ENCODE data around the gene RYR3. TPM values are rescaled to one million over a fixed set of nuclear protein-coding genes. Genes with fewer than 3 reads are reported as not detected.

RYR3 gene
- total and polyA plus RNA-seq, 2 of the 13 experiments (the other 11 are each of a cell fraction or from before 2014, with no cell fraction given) = not detected

GRCh38 chr15:33660151-33660550 lies 349.4 kb downstream of the RYR3 start (continued):
- TF ChIP-seq IRX3 (CRISPR knock-in tag; IDR thresholded peaks at IDR 0.05; ENCODE audit: borderline replicate concordance, low read depth) (no peak), SNAPC5 (CRISPR knock-in tag; IDR thresholded peaks at IDR 0.05; ENCODE audit: borderline replicate concordance) (no peak)

- H3K4me1 ChIP-seq (ENCODE audit: insufficient read depth, low read length) = no peaks in the 10 kb centered on the region
- CTCF ChIA-PET (ENCODE audit: low intra/inter-chr PET ratio, low total read pairs) = no interaction called here
- no peak overlapping the region for H3K9ac ChIP-seq (ENCODE audit: insufficient read depth, low read depth, low read length)
- no peaks in the 10 kb centered on the region for H4K20me1 ChIP-seq (ENCODE audit: insufficient read depth, low read length)
- DNase-seq (ENCODE audit: low spot score) = no peak
- FAIRE-seq = no peak
- in situ Hi-C loops (cut with HindIII; ENCODE audit: extremely low pct_ligation_motif_present, low pct_unique_long_range_greater_than_20kb) = no loop called here
- no peak overlapping the region for H3K4me3 ChIP-seq (replicated peaks in 1 of 3; ENCODE audit: insufficient read depth in 1 of 3, low read depth in 2 of 3, low read length in 3 of 3)
- POLR2A ChIA-PET = no interaction called here
- H3K79me2 ChIP-seq (ENCODE audit: insufficient read depth, low read length) = no peaks in the 10 kb centered on the region
- H3K27me3 ChIP-seq (ENCODE audit: control insufficient read depth in 1 of 2, insufficient read depth in 2 of 2, low read length in 2 of 2) = no peaks in the 10 kb centered on the region; a peak in 1 of 5 replicates
- intact Hi-C loops (cut with micrococcal nuclease; ENCODE audit: unreplicated experiment) = no loop called here
- H2AFZ ChIP-seq (ENCODE audit: low read length) = no peak overlapping the region
- H3K27ac ChIP-seq (ENCODE audit: extremely low read length, insufficient read depth, low read length) = no peak overlapping the region
- 46% methylated on average over 9 of the region's 14 CpGs for WGBS (ENCODE audit: low lambda C conversion rate)
- H3K36me3 ChIP-seq (replicated peaks in 1 of 2; ENCODE audit: control insufficient read depth in 1 of 2, insufficient read depth in 2 of 2, low read length in 2 of 2) = no peaks in the 10 kb centered on the region
- no peaks in the 10 kb centered on the region for H3K9me3 ChIP-seq (ENCODE audit: low read length)
- H3K4me2 ChIP-seq (ENCODE audit: low read depth, low read length) = no peak overlapping the region
- BruUV-seq (replicated peaks) = no TSS peak
- no peak for TF ChIP-seq HNRNPLL (IDR thresholded peaks at IDR 0.05; ENCODE audit: low read depth, low read length, poor library complexity, severe bottlenecking)
- no peak for ATAC-seq
Measured at GRCh38 chr15:33662014-33662413, 351.2 kb downstream of the RYR3 start.

GRCh38 chr15:33664947-33665346 lies 354.2 kb downstream of the RYR3 start:
- no peak for FAIRE-seq
- ATAC-seq = no peak
- POLR2A ChIA-PET = no interaction called here
- no peaks in the 10 kb centered on the region for H3K9me3 ChIP-seq (ENCODE audit: low read length)
- H3K4me2 ChIP-seq (ENCODE audit: low read depth, low read length) = no peak overlapping the region
- H4K20me1 ChIP-seq (ENCODE audit: insufficient read depth, low read length) = no peaks in the 10 kb centered on the region
- no peak overlapping the region for H3K4me3 ChIP-seq (replicated peaks in 1 of 3; ENCODE audit: insufficient read depth in 1 of 3, low read depth in 2 of 3, low read length in 3 of 3)
- CTCF ChIA-PET (ENCODE audit: low intra/inter-chr PET ratio, low total read pairs) = no interaction called here
- BruUV-seq (replicated peaks) = no TSS peak
- H3K27me3 ChIP-seq (ENCODE audit: control insufficient read depth in 1 of 2, insufficient read depth in 2 of 2, low read length in 2 of 2) = no peaks in the 10 kb centered on the region; a peak in 1 of 5 replicates
- no peak overlapping the region for H3K27ac ChIP-seq (ENCODE audit: extremely low read length, insufficient read depth, low read length)
- DNase-seq (ENCODE audit: low spot score) = no peak
- no peaks in the 10 kb centered on the region for H3K4me1 ChIP-seq (ENCODE audit: insufficient read depth, low read length)
- in situ Hi-C loops (cut with HindIII; ENCODE audit: extremely low pct_ligation_motif_present, low pct_unique_long_range_greater_than_20kb) = no loop called here
- H2AFZ ChIP-seq (ENCODE audit: low read length) = no peak overlapping the region
- 0% methylated on average over 2 of the region's 2 CpGs for WGBS (ENCODE audit: low lambda C conversion rate)
- intact Hi-C loops (cut with micrococcal nuclease; ENCODE audit: unreplicated experiment) = no loop called here
- H3K36me3 ChIP-seq (replicated peaks in 1 of 2; ENCODE audit: control insufficient read depth in 1 of 2, insufficient read depth in 2 of 2, low read length in 2 of 2) = no peaks in the 10 kb centered on the region
- H3K9ac ChIP-seq (ENCODE audit: insufficient read depth, low read depth, low read length) = no peak overlapping the region
- H3K79me2 ChIP-seq (ENCODE audit: insufficient read depth, low read length) = no peaks in the 10 kb centered on the region
- TF ChIP-seq PRDM4 (CRISPR knock-in tag; IDR thresholded peaks at IDR 0.05; ENCODE audit: borderline replicate concordance) (no peak), MIER3 (CRISPR knock-in tag; IDR thresholded peaks at IDR 0.05; ENCODE audit: borderline replicate concordance) (no peak), SRF (IDR thresholded peaks at IDR 0.05; ENCODE audit: low read depth, low read length) (no peak), ZNF629 (CRISPR knock-in tag; conservative IDR thresholded peaks at IDR 0.05) (no peak), ZNF292 (CRISPR knock-in tag; IDR thresholded peaks at IDR 0.05; ENCODE audit: borderline replicate concordance, low read depth) (no peak), KMT2B (CRISPR knock-in tag; IDR thresholded peaks at IDR 0.05) (no peak), SYNCRIP (IDR thresholded peaks at IDR 0.05; ENCODE audit: insufficient read depth, low read depth, low read length) (no peak), SALL1 (CRISPR knock-in tag; IDR thresholded peaks at IDR 0.05) (no peak), KDM5B (CRISPR knock-in tag; IDR thresholded peaks at IDR 0.05; ENCODE audit: borderline replicate concordance) (no peak), PTBP1 (IDR thresholded peaks at IDR 0.05; ENCODE audit: low read depth, low read length, poor library complexity, severe bottlenecking) (no peak), NFE2L1 (CRISPR knock-in tag; IDR thresholded peaks at IDR 0.05; ENCODE audit: borderline replicate concordance) (no peak), CEBPG (CRISPR knock-in tag; IDR thresholded peaks at IDR 0.05) (no peak), ZNF331 (CRISPR knock-in tag; IDR thresholded peaks at IDR 0.05) (no peak), ZNF644 (CRISPR knock-in tag; IDR thresholded peaks at IDR 0.05; ENCODE audit: low read depth) (no peak)

Measured in HepG2 (cell line).